Measurements from ENCODE around the gene NSF.

- TF ChIP-seq CTCF (IDR thresholded peaks at IDR 0.05; ENCODE audit: insufficient read depth, low read length) (no peak), POLR2AphosphoS5 (IDR thresholded peaks at IDR 0.05; ENCODE audit: low read depth) (no peak)
Observed at GRCh38 chr17:46768540-46768870, 178.0 kb downstream of the NSF start.

All from HL-60 (cell line).